GM12878 (cell line): ENCODE measurements around the gene RMC1. TPM values are rescaled to one million over a fixed set of nuclear protein-coding genes. Genes with fewer than 3 reads are reported as not detected.

Experiments used
- ATAC-seq: fragments of 200-7000 bp; cut with Tn5 transposase; 3 replicates; pipeline ENCODE4 v1.9.1; 2020; ENCODE audit warnings: mild to moderate bottlenecking, moderate library complexity
- BruUV-seq: library from RNA; stranded (reverse); fragments of 400-500 nt; replicated peaks from 2 replicates; lab custom pipeline; 2021; lab: Mats Ljungman, UMichigan
- CTCF ChIA-PET: fragments of 300-600 bp; sonication (Branson Sonifier 250); formaldehyde crosslinking; extraction: SDS; loops from one replicate; lab custom pipeline; 2021; ENCODE audit warnings: inconsistent platforms; lab: Yijun Ruan, JAX
- POLR2A ChIA-PET: fragments of 350-600 bp; formaldehyde crosslinking; extraction: SDS; loops from one replicate; lab custom pipeline; 2021; ENCODE audit warnings: inconsistent platforms; lab: Charles Lee
- RAD21 ChIA-PET: fragments of 300-600 bp; sonication (Branson Sonifier 250); formaldehyde crosslinking; loops from one replicate; lab custom pipeline; 2023; ENCODE audit warnings: antibody characterized with exemption; ENCODE audit not compliant: unreplicated experiment; lab: Charles Lee
- SMC1A ChIA-PET: fragments of 300-600 bp; sonication (Branson Sonifier 250); formaldehyde crosslinking; loops from one replicate; lab custom pipeline; 2023; ENCODE audit not compliant: unreplicated experiment, uncharacterized antibody; lab: Charles Lee
- DNase-seq: peaks from one replicate; pipeline ENCODE4 v3.0.0-alpha.2; 2011; ENCODE audit warnings: low read depth, low spot score
- FAIRE-seq: peaks from 3 replicates; lab custom pipeline; 2011; peaks lifted over from hg19 to GRCh38; lab: Jason Lieb, UNC
- H2AFZ ChIP-seq: 2 replicates; pipeline ENCODE4 v1.6.0; 2011; ENCODE audit warnings: low read depth, low read length, control low read depth; ENCODE audit not compliant: control insufficient read depth
- H3K27ac ChIP-seq: 2 replicates; pipeline ENCODE4 v1.5.1; 2011; ENCODE audit warnings: control low read depth; ENCODE audit not compliant: control insufficient read depth, insufficient read depth
- H3K27me3 ChIP-seq, 2 experiments: replicated peaks in 1 of 2; 2 replicates each; pipeline versions ENCODE4 v1.6.0 to v1.6.1; 2011; ENCODE audit warnings: low read length in 1 of 2; ENCODE audit not compliant: control insufficient read depth in 2 of 2, insufficient read depth in 2 of 2
- H3K36me3 ChIP-seq, 2 experiments: 2 replicates each; pipeline ENCODE4 v1.5.1; 2011; ENCODE audit warnings: low read length in 1 of 2; ENCODE audit not compliant: control insufficient read depth in 2 of 2, insufficient read depth in 2 of 2
- H3K4me1 ChIP-seq: 2 replicates; pipeline ENCODE4 v1.6.1; 2011; ENCODE audit warnings: mild to moderate bottlenecking, low read length, moderate library complexity, mixed read lengths; ENCODE audit not compliant: control insufficient read depth, insufficient read depth
- H3K4me2 ChIP-seq: 2 replicates; pipeline ENCODE4 v1.6.0; 2011; ENCODE audit warnings: control low read depth; ENCODE audit not compliant: control insufficient read depth, insufficient read depth
- H3K4me3 ChIP-seq: fragments of 200-600 bp; sonication (generic); 2 replicates; pipeline ENCODE4 v1.5.1; 2016
- H3K79me2 ChIP-seq: 2 replicates; pipeline ENCODE4 v1.6.0; 2011; ENCODE audit warnings: low read length; ENCODE audit not compliant: control insufficient read depth, insufficient read depth
- H3K9ac ChIP-seq: 2 replicates; pipeline ENCODE4 v1.8.0; 2011; ENCODE audit warnings: low read length, control low read depth, mixed read lengths; ENCODE audit not compliant: control insufficient read depth, insufficient read depth
- H3K9me3 ChIP-seq: replicated peaks from 3 replicates; pipeline ENCODE4 v1.5.1; 2011; ENCODE audit warnings: mild to moderate bottlenecking, low read length; ENCODE audit not compliant: control insufficient read depth, insufficient read depth
- H4K20me1 ChIP-seq: 2 replicates; pipeline ENCODE4 v1.6.0; 2011; ENCODE audit not compliant: control insufficient read depth, insufficient read depth
- BHLHE40 ChIP-seq, 2 experiments: fragments of 450-650 bp in 1 of 2; IDR thresholded peaks; 2 replicates each; pipeline ENCODE4 v1.6.1; 2011 to 2017; ENCODE audit warnings: low read depth in 2 of 2, borderline replicate concordance in 1 of 2, improper control_type of control experiment in 1 of 2, low read length in 1 of 2, mild to moderate bottlenecking in 1 of 2
- STAT3 ChIP-seq: IDR thresholded peaks from 2 replicates; pipeline ENCODE4 v1.6.1; 2011; ENCODE audit warnings: low read depth, low read length, improper control_type of control experiment
- SUPT20H ChIP-seq: IDR thresholded peaks from 2 replicates; pipeline ENCODE4 v1.6.1; 2011; ENCODE audit warnings: low read depth, mild to moderate bottlenecking, low read length, moderate library complexity, borderline replicate concordance; ENCODE audit not compliant: control insufficient read depth
- SUZ12 ChIP-seq: fragments of 200-600 bp; sonication (generic); IDR thresholded peaks from one replicate; pipeline ENCODE4 v1.6.1; 2018; ENCODE audit warnings: antibody characterized with exemption, mild to moderate bottlenecking; ENCODE audit not compliant: unreplicated experiment
- WGBS: methylation state at CpG from one replicate; pipeline ENCODE4 v1.1.6; 2016; ENCODE audit warnings: low lambda C conversion rate; ENCODE audit not compliant: insufficient replicate concordance, insufficient coverage; ENCODE audit errors: missing lambda C conversion rate; 5-methylcytosine and 5-hydroxymethylcytosine counted together
- in situ Hi-C: fragments of 300-500 bp; cut with MboI; formaldehyde crosslinking; loops from 9 replicates; pipeline ENCODE4 v1.14.3; 2018; ENCODE audit warnings: mixed read lengths
- intact Hi-C: fragments of 100-400 bp; cut with micrococcal nuclease; formaldehyde crosslinking; loops from one replicate; pipeline ENCODE4 v1.14.2; 2022; ENCODE audit not compliant: unreplicated experiment
- polyA plus RNA-seq, 11 experiments: library from polyadenylated mRNA; depleted of rRNA in 4 of 11; unstranded in 6 of 11; stranded (reverse) in 5 of 11; fragments of >200 nt; fragmentation: Nextera tagmentation in 4 of 11; fragmentation: Illumina TruSeq in 1 of 11; extraction: Ambion mirVana in 4 of 11; extraction: Trizol in 1 of 11; gene quantifications; 1 replicate in 1 of 11; 2 replicates in 10 of 11; pipeline versions ENCODE4 v1.2.1 to v1.2.3, GENCODE V29; 2011 to 2016; ENCODE audit warnings: inconsistent platforms in 2 of 11, missing spikeins in 2 of 11, low read depth in 1 of 11
- total RNA-seq, 4 experiments: library from RNA; depleted of rRNA in 3 of 4; stranded (reverse); fragments of >200 nt in 3 of 4; fragmentation: Illumina TruSeq in 1 of 4; extraction: Trizol in 1 of 4; gene quantifications; 2 replicates each; pipeline versions ENCODE4 v1.2.1 to v1.2.3, GENCODE V29; 2013 to 2021
- TF ChIP-seq, protein P1 (sequence below): fragments of 450-650 bp; IDR thresholded peaks from 2 replicates; pipeline ENCODE4 v1.6.1; 2017; ENCODE audit warnings: borderline replicate concordance
- TF ChIP-seq, protein P2 (sequence below): fragments of 450-650 bp; IDR thresholded peaks from 2 replicates; pipeline ENCODE4 v1.6.1; 2017; ENCODE audit warnings: mild to moderate bottlenecking, moderate library complexity
- TF ChIP-seq, protein P3 (sequence below): IDR thresholded peaks from 2 replicates; pipeline ENCODE4 v1.6.1; 2011; ENCODE audit warnings: low read depth, low read length, improper control_type of control experiment, borderline replicate concordance

Gene RMC1
- total and polyA plus RNA-seq, 10 of the 15 experiments (the other 5 are each of a cell fraction or from before 2014, with no cell fraction given): 8.4 to 57.6 (median 42.5) TPM

DNA sequence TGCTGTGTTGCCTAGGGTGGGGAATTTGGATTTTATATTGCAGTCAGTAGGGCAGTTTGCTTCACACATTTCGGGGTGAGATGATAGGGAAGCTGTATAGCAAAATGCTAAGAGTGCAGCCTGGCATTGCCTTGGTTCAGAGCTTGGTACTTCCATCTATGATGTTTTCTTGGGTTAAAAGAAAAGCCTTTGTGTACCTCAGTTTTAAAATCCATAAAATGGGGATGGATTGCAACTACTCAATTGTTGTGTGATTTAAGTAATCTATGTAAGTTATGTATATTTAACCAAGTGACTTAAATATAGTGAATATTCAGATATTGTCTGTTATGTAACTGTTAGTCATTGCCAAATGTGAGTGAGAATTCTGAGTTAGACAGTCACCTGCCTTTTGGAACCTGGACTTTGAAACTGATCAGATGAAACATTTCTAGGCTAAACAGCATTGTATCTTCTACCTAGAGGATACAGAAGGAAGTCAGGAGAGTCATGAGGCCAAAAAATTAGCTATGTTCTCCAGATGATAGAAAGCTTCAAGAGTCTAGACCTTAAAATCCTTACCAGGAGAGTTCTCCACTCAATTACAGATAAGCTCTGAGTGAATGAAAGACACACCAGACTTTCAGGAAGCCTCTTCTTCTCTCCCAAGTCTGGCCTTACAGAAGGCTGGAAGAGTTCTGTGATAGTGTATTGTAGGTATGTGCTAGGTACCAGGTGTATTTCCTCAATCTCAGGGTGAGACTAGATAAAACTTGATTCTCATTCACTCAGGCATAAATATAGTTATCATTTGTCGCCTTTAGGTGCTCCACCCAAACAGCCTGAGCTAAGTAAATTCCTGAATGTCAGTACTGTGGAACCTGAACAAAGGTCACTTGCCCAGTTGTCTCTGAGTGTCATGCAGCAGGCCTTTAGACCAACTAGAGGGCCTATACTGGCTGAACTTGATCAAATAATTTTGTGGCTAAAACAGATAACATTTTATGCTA lies 42.7 kb upstream of the RMC1 start (continued):
- TF ChIP-seq, protein P1, sequence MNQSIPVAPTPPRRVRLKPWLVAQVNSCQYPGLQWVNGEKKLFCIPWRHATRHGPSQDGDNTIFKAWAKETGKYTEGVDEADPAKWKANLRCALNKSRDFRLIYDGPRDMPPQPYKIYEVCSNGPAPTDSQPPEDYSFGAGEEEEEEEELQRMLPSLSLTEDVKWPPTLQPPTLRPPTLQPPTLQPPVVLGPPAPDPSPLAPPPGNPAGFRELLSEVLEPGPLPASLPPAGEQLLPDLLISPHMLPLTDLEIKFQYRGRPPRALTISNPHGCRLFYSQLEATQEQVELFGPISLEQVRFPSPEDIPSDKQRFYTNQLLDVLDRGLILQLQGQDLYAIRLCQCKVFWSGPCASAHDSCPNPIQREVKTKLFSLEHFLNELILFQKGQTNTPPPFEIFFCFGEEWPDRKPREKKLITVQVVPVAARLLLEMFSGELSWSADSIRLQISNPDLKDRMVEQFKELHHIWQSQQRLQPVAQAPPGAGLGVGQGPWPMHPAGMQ: no peak
- TF ChIP-seq, protein P2, sequence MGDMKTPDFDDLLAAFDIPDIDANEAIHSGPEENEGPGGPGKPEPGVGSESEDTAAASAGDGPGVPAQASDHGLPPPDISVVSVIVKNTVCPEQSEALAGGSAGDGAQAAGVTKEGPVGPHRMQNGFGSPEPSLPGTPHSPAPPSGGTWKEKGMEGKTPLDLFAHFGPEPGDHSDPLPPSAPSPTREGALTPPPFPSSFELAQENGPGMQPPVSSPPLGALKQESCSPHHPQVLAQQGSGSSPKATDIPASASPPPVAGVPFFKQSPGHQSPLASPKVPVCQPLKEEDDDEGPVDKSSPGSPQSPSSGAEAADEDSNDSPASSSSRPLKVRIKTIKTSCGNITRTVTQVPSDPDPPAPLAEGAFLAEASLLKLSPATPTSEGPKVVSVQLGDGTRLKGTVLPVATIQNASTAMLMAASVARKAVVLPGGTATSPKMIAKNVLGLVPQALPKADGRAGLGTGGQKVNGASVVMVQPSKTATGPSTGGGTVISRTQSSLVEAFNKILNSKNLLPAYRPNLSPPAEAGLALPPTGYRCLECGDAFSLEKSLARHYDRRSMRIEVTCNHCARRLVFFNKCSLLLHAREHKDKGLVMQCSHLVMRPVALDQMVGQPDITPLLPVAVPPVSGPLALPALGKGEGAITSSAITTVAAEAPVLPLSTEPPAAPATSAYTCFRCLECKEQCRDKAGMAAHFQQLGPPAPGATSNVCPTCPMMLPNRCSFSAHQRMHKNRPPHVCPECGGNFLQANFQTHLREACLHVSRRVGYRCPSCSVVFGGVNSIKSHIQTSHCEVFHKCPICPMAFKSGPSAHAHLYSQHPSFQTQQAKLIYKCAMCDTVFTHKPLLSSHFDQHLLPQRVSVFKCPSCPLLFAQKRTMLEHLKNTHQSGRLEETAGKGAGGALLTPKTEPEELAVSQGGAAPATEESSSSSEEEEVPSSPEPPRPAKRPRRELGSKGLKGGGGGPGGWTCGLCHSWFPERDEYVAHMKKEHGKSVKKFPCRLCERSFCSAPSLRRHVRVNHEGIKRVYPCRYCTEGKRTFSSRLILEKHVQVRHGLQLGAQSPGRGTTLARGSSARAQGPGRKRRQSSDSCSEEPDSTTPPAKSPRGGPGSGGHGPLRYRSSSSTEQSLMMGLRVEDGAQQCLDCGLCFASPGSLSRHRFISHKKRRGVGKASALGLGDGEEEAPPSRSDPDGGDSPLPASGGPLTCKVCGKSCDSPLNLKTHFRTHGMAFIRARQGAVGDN: no peak
- TF ChIP-seq, all 136 proteins: peak for 0

DNA sequence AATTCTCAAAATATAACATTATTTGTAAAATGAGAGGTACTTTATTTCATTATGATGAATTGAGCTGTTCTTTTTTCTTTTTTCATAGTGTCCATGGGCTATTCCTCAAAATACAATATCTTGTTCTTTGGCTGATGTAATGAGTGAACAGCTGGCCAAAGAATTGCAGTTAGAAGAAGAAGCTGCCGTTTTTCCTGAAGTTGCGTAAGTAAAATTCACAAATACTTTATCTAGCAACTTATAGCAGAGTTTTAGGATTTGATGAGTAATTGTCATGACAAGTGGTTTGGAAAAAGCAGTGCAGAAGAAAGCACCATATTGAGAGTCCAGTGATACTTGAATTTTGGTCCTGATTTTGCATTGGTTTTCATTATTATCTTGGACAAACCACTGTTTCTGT lies 40.4 kb upstream of the RMC1 start:
- ChIA-PET CTCF (interaction anchor here (0.9 to 1.8 kb wide), 9 partner anchors 8 to 330 kb away, joined by 3 to 10 read pairs (median 3); no protein-coding TSS in a partner anchor), RAD21 (interaction anchor here (1.1 kb wide), 2 partner anchors 9 to 51 kb away, joined by 3 read pairs; no protein-coding TSS in a partner anchor), SMC1A (interaction anchor here (0.6 to 1.8 kb wide), 12 partner anchors 10 to 619 kb away, joined by 3 to 12 read pairs (median 4); partner anchors contain the start of gene RIOK3), POLR2A (interaction anchor here (1.2 to 1.4 kb wide), 3 partner anchors 10 to 18 kb away, joined by 3 to 8 read pairs (median 3); partner anchors contain the start of gene RIOK3)
- H3K4me1 ChIP-seq: no peaks in the 10 kb centered on the region
- no peak overlapping the region for H2AFZ ChIP-seq
- H3K27ac ChIP-seq: no peak overlapping the region
- H3K79me2 ChIP-seq: peaks cover 37% of the 10 kb centered on the region
- in situ Hi-C loops: loop anchor here (25.0 kb wide), 1 partner anchor 1851 kb away; the partner anchor contains the start of genes ESCO1 and SNRPD1
- peaks cover 3 to 44% of the 10 kb centered on the region in 2 experiments for H3K36me3 ChIP-seq
- ATAC-seq (no peak), DNase-seq (no peak), FAIRE-seq (no peak)
- H3K4me2 ChIP-seq: no peak overlapping the region
- H3K9ac ChIP-seq: no peak overlapping the region
- intact Hi-C loops: no loop called here
- H3K27me3 ChIP-seq: no peaks in the 10 kb centered on the region
- H4K20me1 ChIP-seq: peaks cover 17% of the 10 kb centered on the region
- 100% methylated on average over 2 of the region's 2 CpGs for WGBS
- no TSS peak for BruUV-seq
- no peak overlapping the region for H3K4me3 ChIP-seq
- TF ChIP-seq SUPT20H (no peak), SUZ12 (no peak), BHLHE40 (IDR thresholded peaks at IDR 0.05; ENCODE audit: borderline replicate concordance in 1 of 2, low read depth in 2 of 2, low read length in 1 of 2) (no peak), STAT3 (no peak)
- TF ChIP-seq, protein P3, sequence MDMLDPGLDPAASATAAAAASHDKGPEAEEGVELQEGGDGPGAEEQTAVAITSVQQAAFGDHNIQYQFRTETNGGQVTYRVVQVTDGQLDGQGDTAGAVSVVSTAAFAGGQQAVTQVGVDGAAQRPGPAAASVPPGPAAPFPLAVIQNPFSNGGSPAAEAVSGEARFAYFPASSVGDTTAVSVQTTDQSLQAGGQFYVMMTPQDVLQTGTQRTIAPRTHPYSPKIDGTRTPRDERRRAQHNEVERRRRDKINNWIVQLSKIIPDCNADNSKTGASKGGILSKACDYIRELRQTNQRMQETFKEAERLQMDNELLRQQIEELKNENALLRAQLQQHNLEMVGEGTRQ: no peak
- no peaks in the 10 kb centered on the region for H3K9me3 ChIP-seq
